GM04503 (cell line): ENCODE data around the gene TLDC2.
"Not testable (repeated sequence)": the region's sequence is repeated elsewhere in the genome, so short reads cannot be mapped to it uniquely, and the experiment has no call there.

Experiments
- DNase-seq: peaks from one replicate; pipeline ENCODE4 v3.0.0-alpha.2; 2012; ENCODE audit warnings: low read depth

TLDC2 gene

DNA sequence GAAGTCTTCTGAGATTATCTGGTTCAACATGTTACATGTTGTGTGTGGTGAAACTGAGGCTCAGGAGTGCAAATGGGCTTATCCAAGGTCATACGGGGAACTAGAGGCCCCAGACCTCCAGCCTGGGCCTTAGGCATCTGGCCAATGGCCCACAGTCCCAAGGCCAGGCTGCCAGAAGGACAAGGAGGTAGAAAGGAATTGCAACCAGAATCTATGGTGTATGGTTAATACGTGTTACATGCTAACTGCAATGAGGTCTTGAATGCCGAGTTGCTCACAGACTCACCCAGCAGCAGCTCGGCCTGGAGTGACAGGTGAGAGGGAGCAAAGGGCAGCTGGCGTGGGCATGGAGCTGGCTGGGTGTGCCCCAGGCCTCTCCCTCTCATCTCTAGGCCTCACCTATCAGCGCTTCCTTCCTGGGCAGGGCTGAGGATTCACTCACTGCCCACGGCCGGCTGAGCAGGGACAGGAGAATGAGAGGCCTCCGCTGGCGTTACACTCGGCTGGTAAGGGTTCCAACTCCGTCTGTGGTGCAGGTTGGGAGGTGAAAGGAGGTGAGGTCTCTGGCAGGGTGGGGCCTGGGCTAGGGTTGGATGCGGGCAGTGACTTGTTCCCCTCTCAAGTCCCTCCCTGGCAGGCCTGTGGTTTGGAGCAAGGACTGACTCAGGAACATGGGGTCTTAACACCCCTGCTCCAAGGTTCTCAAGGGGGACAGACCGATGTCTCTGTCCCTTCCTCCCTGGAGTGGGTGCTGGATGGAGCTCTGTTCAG is at the start of gene TLDC2:
Gene TLDC2 (plus strand): TSS at position 437 of the 771 bp plus-strand sequence. CDS start 37 bp downstream, at position 474.
- DNase-seq = no peak

GRCh38 chr20:36826554-36827244 is 49.2 kb upstream of the TLDC2 start:
- no peak for DNase-seq

DNA sequence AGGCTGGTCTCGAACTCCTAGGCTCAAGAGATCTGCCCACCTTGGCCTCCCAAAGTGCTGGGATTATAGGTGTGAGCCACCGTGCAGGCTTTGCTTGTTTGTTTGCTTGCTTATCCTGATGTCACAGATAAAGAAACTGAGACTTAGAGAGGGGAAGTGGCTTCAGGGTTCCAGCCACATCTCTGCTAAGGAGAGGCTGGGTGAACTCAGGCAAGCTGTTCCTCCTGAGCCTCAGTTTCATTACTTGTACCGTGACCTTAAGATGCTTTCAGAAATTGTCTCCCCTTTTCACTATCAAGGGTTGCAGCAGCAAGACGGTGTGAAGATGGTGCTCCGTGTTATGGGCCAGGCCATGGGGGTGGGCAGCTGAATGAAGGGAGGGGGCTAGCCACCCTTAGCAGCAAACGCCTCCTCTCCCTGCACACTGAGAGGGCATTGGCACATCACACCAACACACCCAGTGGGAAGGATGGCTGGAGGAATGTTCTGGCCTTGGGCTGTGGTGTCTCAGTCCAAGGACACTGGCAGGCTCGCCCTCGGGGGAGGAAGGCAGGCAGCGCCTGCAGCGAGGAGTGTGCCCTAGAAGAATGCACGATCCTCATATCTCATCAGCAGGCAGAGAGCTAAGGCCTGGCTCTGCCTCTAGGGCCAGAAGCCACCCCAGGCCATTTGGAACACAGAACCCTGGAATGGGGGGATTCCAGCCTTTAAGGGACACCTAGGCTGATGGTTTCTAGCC is 48.2 kb upstream of the TLDC2 start:
- DNase-seq = no peak

- DNase-seq = peak; percentile 41
These were observed 44.9 kb upstream of the TLDC2 start for GRCh38 chr20:36830791-36831691.

DNA sequence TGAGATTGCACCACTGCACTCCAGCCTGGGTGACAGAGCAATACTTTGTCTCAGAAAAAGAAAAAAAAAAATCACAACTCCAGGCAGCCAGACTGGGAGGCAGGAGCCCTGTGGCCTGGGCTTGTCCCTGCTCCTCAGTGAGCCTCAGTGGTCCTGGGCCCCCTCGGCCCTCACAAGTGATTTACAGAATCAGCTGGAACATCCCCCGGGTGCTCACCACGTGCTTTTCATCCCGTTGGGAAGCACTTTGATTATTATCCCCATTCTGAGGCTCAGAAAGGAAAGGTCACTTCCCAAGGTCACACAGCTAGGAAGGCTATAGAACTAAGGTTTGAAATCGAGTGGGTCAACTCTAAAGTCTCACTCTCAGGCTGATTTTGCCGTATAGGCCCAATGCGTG is 43.1 kb upstream of the TLDC2 start:
- DNase-seq = no peak

GRCh38 chr20:36833275-36834020 is 42.5 kb upstream of the TLDC2 start:
- no peak for DNase-seq

- no peak for DNase-seq
These were observed 40.9 kb upstream of the TLDC2 start for GRCh38 chr20:36835025-36835424.

DNA sequence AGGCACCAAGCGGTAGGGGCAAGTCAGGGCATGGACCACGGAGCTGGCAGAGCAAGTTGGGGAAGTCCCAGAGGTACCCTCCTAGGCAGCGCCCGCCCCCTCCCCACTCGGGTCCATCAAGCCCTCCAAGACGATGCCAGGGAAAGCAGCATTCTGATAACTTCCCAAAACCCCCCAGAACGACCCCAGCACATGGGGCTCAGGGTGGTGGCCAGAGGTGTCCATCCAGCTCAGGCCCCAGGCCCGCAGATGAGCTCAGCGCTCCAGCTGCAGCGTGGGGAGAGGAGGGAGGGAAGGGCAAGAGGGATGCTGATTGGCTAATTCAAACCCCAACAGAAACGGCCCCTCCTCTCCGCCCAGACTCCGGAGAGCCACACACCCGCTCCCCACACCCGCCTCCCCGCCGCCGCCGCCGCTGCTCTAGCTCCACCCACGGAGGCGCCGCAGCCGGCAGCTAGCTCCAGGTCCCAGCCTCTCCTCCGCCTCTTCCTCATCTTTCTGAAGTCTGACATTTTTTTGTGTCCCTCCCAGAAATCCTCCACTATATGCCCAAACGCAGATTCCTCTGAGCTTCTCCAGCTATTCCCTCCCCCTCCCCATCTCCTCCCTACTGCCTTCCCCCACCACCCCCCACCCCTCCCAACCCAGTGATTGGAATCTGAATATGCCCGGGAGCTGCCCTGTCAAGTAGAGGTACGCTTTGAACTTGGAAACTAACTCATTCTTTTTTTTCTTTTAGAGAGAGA is 40.3 kb upstream of the TLDC2 start:
- peak; percentile 71 for DNase-seq

DNA sequence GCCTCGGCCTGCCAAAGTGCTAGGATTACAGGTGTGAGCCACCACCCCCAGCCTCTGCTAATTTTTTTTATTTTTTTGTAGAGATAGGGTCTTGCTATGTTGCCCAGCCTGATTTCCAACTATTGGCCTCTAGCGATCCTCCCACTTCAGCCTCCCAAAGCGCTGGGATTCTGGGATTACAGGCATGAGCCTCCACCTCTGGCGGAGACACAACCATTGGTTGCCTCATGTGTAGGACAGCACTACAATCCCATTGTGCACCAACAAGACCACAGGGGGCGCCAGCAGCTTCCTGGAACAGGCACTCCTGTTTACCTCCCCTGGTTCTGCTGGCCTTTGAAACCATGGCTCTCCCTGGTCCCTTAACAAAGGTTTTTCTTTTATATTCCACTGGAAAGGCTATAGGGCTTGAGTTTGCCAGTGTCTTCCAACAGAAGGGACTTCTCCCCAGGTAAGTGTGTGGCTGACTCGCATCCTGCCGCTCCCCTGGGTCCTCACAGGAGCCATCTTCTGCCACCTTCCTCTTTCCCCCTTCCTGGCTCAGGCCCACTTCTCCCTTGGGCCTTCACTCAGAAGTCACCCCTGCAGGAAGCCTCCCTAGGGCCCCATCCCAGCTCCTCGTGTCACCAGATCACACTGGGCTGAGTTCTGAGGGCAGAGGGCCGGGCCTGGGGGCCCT is 39.2 kb upstream of the TLDC2 start:
- no peak for DNase-seq

DNA sequence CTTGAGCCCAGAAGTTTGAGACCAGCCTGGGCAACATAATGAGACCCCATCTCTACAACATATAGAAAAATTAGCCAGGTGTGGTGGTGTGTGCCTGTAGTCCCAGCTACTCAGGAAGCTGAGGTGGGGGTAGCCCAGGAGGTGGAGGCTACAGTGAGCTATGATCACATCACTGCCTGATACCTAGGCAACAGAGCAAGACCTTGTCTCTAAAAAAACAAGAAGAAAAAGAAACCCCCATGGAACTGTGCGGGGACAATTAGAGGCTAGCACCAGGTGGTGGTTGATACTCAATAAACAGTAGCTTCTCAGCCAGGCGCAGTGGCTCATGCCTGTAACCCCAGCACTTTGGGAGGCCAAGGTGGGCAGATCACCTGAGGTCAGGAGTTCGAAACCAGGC is 37.6 kb upstream of the TLDC2 start:
- DNase-seq = not testable (repeated sequence)

DNA sequence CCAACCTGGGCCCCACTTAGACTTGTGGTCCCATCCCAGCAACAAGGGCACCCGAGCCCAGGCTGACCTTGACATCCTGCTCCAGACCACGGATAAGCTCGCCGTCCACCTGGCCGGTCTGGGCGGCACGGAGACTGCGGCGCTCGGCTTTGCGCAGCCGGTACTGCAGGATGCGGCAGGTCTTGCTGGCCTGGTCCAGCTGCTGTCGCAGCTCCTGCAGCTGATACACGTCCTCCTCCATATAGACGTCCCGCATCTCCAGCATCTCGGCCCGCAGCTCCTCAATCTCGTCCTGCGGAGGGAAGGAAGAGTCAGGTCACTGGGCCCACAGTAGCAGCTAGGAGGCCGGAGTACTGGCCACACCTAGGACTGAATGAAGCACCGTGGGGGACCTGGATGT is 36.8 kb upstream of the TLDC2 start:
- DNase-seq = no peak

DNA sequence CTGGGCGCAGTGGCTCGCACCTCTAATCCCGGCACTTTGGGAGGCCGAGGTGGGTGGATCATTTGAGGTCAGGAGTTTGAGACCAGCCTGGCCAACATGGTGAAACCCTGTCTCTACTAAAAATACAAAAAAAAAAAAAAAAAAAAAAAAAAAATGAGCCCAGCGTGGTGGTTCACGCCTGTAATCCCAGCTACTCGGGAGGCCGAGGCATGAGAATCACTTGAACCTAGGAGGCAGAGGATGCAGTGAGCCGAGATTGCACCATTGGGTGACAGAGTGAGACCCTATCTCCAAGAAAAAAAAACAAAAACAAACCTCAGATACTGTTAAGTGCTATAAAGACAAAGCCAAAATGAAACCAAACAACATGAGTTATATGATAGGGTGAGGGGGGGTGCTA is 34.9 kb upstream of the TLDC2 start:
- DNase-seq = not testable (repeated sequence)

- no peak for DNase-seq
These were observed 30.5 kb upstream of the TLDC2 start for GRCh38 chr20:36845288-36845971.

- DNase-seq = no peak
These were observed 28.8 kb upstream of the TLDC2 start for GRCh38 chr20:36847009-36847709.

- DNase-seq = no peak
These were observed 28.3 kb upstream of the TLDC2 start for GRCh38 chr20:36847710-36848040.

DNA sequence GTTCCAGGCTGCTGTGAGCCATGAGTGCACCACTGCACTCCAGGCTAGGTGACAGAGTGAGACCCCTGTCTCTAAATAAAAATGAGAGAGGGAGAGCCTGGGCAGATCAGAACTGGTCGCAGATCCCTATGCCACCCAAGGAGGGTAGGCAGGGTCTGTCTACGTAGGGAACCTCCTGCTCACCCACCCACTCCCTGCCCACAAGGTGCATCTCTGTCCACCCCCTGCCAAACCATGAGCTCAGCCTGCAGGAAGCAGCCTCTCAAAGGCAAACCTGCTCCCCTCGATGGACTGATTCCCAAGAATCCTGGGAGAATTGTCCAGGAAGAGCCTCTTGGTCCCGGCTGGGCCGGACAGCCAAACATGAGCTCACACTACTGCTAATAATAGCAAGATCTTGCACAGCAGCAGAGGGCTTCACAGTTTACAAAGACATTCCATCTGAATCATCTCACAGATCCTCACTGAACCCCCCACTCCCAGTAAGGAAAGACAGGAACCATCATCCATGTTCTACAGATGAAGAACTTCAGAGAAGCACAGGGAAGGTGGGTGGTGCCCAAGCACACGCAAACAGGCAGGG is 27.8 kb upstream of the TLDC2 start:
- DNase-seq = peak; percentile 76

DNA sequence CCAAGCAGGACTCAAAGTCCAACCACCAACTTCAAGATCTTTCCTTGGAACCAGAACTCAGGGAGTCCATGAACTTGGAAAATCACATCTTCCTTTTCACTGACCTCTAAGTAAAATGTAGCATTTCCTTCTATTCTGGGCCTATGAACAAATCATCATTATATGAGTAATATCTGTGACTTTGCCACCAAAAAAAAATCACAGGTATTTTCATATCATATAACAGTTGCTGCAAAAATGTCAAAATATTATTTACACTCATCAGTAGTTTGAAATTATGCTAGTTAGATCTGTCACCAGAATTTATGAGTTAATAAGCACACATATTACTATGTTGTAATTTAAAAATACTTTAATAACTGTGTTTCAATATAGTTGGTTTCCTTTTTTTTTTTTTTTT is 27.3 kb upstream of the TLDC2 start:
- DNase-seq = no peak

DNA sequence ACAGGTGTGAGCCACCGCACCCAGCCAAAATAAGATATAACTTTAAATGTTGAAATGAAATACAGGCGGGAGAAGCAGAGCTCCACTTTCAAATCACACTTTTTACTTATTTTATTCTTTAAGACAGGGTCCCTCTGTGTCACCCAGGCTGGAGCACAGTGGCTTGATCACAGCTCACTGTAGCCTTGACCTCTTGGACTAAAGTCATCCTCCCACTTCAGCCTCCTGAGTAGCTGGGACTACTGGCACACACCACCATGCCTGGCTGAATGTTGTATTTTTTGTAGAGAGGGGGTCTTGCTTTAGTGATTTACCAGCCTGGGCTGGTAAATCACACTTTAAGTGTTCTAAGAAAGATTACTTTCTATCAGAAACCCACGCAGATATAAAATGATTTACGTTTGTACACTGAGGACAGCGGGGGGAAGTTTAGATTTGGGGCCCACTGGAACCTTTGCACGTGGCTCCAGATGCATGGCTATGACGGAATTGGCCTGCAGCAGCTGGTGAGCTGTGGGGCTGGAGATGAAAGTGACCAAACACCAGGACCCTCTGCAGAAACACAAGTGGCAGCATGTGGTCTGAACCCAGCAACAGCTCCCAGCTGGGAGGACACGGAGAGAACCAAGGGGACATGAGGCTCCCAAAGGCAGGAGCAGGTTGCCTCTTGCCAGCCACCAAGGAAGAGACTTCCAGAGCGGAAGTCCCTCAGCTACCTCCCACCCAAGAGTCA is 26.4 kb upstream of the TLDC2 start:
- DNase-seq = no peak
